ENCODE measurements around the gene ZSCAN30. TPM values are rescaled to one million over a fixed set of nuclear protein-coding genes. Genes with fewer than 3 reads are reported as not detected.

Gene ZSCAN30
- total RNA-seq, 1 experiment from 2014 or later, result 22.0 TPM

DNA sequence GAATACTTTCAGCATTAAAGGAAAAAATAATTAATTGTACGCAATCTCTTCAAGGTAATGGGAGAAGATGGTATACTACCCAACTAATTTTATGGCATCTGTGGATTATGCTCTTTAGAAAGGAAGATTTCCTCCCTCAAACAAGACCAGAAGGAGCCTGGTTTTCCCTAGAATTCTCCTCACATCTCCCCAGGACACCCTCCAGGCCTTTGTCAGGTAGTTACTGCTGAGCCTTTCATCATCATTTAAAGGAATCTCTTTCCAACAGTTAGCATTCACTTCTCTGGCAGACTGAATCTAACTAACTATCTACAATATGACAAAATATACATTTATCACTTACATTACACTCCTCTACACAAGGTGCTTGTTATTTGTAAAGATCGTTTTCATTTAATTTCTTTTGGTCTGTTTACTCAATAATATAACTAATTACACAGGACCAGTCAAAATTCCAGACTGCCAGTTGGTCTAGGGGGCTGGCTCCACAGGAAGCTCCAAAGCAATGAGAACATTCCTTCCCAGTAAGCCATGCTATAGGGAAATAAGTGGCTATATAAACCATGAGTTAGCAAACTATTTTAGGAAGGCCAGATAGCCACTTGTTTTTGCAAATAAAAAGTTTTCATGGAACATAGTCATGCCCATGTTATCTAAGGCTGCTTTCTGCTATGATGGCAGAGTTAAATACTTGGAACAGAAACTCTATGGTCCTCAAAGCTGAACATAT, 35.1 kb upstream of the ZSCAN30 start:
- no peak overlapping the region for H3K4me3 ChIP-seq (ENCODE audit: low read length)
- no peak overlapping the region for H3K27ac ChIP-seq (ENCODE audit: low read length)
- H3K9ac ChIP-seq (ENCODE audit: low read length), result no peak overlapping the region
- H3K4me2 ChIP-seq (ENCODE audit: low read depth, low read length, poor library complexity, severe bottlenecking), result no peak overlapping the region
- H2AFZ ChIP-seq (ENCODE audit: low read length), result no peak overlapping the region
- H4K20me1 ChIP-seq (ENCODE audit: insufficient read depth, low read depth, low read length), result no peaks in the 10 kb centered on the region
- H3K79me2 ChIP-seq (ENCODE audit: low read length), result no peaks in the 10 kb centered on the region
- H3K9me3 ChIP-seq (ENCODE audit: low read length), result no peaks in the 10 kb centered on the region
- DNase-seq, result no peak
- H3K9me2 ChIP-seq (replicated peaks; ENCODE audit: insufficient read depth, low read length), result no peaks in the 10 kb centered on the region
- no peaks in the 10 kb centered on the region for H3K4me1 ChIP-seq (ENCODE audit: low read length)
- no peaks in the 10 kb centered on the region for H3K27me3 ChIP-seq (ENCODE audit: low read length)
- no peaks in the 10 kb centered on the region for H3K36me3 ChIP-seq (ENCODE audit: insufficient read depth, low read length)

DNA sequence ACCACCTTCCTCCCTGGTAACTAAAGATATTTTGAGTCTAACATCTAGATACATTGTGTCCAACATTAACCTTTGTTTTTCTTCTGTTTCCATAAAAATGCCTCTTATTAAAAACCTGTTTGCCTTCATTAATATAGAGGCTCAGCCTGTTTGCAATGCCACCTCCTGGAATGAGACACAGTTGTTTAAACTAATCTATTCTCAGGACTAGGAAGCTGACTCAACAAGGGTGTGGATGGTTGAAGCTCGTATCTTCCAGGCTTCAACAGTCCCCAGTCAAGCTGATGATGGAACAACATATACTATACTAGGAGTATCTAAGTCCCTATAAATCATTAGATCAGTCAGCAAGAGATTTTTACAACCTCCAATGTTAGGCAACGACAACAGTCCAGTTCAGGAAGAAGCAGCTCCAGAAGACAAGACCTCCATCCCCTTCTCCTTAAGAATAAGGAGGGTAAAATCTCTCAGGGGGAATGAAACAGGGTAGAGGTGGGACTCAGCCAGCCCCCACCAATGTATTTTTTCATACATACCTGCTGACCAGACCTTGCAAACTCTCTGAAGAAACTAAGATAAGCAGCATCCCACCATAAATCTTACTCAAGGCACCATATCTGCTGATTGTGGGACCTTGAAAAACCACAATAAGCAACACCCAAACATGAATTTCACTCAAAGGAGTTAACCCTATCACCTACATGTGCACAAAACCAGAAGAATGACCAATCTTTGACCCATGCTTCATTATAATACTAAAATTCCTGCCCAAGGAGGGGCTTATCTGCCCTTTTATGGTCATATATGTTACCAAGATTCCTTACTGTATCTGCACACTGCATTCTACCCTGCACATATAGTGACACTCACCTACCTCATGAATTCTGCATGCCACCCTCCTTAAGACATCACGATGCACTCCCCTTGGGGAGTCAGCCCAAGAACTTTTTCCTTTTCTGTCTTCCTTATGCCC, 32.7 kb upstream of the ZSCAN30 start:
- H3K9ac ChIP-seq (ENCODE audit: low read length), result no peak overlapping the region
- no peaks in the 10 kb centered on the region for H3K9me2 ChIP-seq (replicated peaks; ENCODE audit: insufficient read depth, low read length)
- no peaks in the 10 kb centered on the region for H3K79me2 ChIP-seq (ENCODE audit: low read length)
- H4K20me1 ChIP-seq (ENCODE audit: insufficient read depth, low read depth, low read length), result no peaks in the 10 kb centered on the region
- no peaks in the 10 kb centered on the region for H3K36me3 ChIP-seq (ENCODE audit: insufficient read depth, low read length)
- H2AFZ ChIP-seq (ENCODE audit: low read length), result no peak overlapping the region
- H3K27me3 ChIP-seq (ENCODE audit: low read length), result no peaks in the 10 kb centered on the region
- H3K4me2 ChIP-seq (ENCODE audit: low read depth, low read length, poor library complexity, severe bottlenecking), result no peak overlapping the region
- no peak overlapping the region for H3K27ac ChIP-seq (ENCODE audit: low read length)
- DNase-seq, result no peak
- H3K4me3 ChIP-seq (ENCODE audit: low read length), result no peak overlapping the region
- no peaks in the 10 kb centered on the region for H3K4me1 ChIP-seq (ENCODE audit: low read length)
- no peaks in the 10 kb centered on the region for H3K9me3 ChIP-seq (ENCODE audit: low read length)

DNA sequence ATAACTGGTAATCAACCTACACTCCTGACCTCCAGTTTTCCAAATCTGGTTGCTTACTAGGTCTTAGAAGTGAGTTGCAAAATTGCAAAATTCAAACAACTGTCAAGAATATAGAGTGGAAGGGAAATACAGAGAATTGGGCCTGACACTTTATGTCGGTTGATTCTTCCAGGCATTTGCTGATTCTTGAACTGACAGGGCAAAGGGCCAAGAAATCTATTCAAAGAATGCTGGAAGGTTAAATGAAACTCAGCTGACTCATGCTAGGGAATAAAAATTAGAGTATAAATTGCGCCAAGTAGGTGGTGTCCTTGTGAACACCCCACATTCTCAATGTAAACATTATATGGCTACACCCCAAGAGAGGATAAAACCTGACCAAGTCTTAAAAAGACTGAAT, 21.5 kb upstream of the ZSCAN30 start:
- Histone ChIP-seq H3K27me3 (ENCODE audit: low read length) (no peaks in the 10 kb centered on the region), H2AFZ (ENCODE audit: low read length) (no peak overlapping the region), H3K36me3 (ENCODE audit: insufficient read depth, low read length) (peaks cover 14% of the 10 kb centered on the region), H3K9ac (ENCODE audit: low read length) (no peak overlapping the region), H4K20me1 (ENCODE audit: insufficient read depth, low read depth, low read length) (no peaks in the 10 kb centered on the region), H3K4me3 (ENCODE audit: low read length) (no peak overlapping the region), H3K4me1 (ENCODE audit: low read length) (no peaks in the 10 kb centered on the region), H3K27ac (ENCODE audit: low read length) (no peak overlapping the region), H3K79me2 (ENCODE audit: low read length) (no peaks in the 10 kb centered on the region), H3K4me2 (ENCODE audit: low read depth, low read length, poor library complexity, severe bottlenecking) (no peak overlapping the region), H3K9me2 (replicated peaks; ENCODE audit: insufficient read depth, low read length) (no peaks in the 10 kb centered on the region), H3K9me3 (ENCODE audit: low read length) (peaks cover 29% of the 10 kb centered on the region)
- no peak for DNase-seq

- H3K4me3 ChIP-seq (ENCODE audit: low read length), result no peak overlapping the region
- H3K9me3 ChIP-seq (ENCODE audit: low read length), result peaks cover 60% of the 10 kb centered on the region
- no peaks in the 10 kb centered on the region for H3K9me2 ChIP-seq (replicated peaks; ENCODE audit: insufficient read depth, low read length)
- H2AFZ ChIP-seq (ENCODE audit: low read length), result no peak overlapping the region
- no peak overlapping the region for H3K4me2 ChIP-seq (ENCODE audit: low read depth, low read length, poor library complexity, severe bottlenecking)
- H3K79me2 ChIP-seq (ENCODE audit: low read length), result peaks cover 17% of the 10 kb centered on the region
- H3K27me3 ChIP-seq (ENCODE audit: low read length), result no peaks in the 10 kb centered on the region
- H3K27ac ChIP-seq (ENCODE audit: low read length), result no peak overlapping the region
- peaks cover 60% of the 10 kb centered on the region for H3K36me3 ChIP-seq (ENCODE audit: insufficient read depth, low read length)
- H3K9ac ChIP-seq (ENCODE audit: low read length), result no peak overlapping the region
- no peak for DNase-seq
- no peaks in the 10 kb centered on the region for H4K20me1 ChIP-seq (ENCODE audit: insufficient read depth, low read depth, low read length)
- no peaks in the 10 kb centered on the region for H3K4me1 ChIP-seq (ENCODE audit: low read length)
Observed at GRCh38 chr18:35306588-35307250, 16.7 kb upstream of the ZSCAN30 start.

- no peaks in the 10 kb centered on the region for H3K9me2 ChIP-seq (replicated peaks; ENCODE audit: insufficient read depth, low read length)
- H3K27me3 ChIP-seq (ENCODE audit: low read length), result no peaks in the 10 kb centered on the region
- no peak for DNase-seq
- H3K27ac ChIP-seq (ENCODE audit: low read length), result no peak overlapping the region
- no peaks in the 10 kb centered on the region for H4K20me1 ChIP-seq (ENCODE audit: insufficient read depth, low read depth, low read length)
- H2AFZ ChIP-seq (ENCODE audit: low read length), result no peak overlapping the region
- peaks cover 47% of the 10 kb centered on the region for H3K79me2 ChIP-seq (ENCODE audit: low read length)
- no peak overlapping the region for H3K4me2 ChIP-seq (ENCODE audit: low read depth, low read length, poor library complexity, severe bottlenecking)
- no peak overlapping the region for H3K4me3 ChIP-seq (ENCODE audit: low read length)
- peaks cover 62% of the 10 kb centered on the region for H3K9me3 ChIP-seq (ENCODE audit: low read length)
- H3K4me1 ChIP-seq (ENCODE audit: low read length), result no peaks in the 10 kb centered on the region
- H3K9ac ChIP-seq (ENCODE audit: low read length), result no peak overlapping the region
- peaks cover 90% of the 10 kb centered on the region for H3K36me3 ChIP-seq (ENCODE audit: insufficient read depth, low read length)
Observed at GRCh38 chr18:35303610-35304009, 13.6 kb upstream of the ZSCAN30 start.

DNA sequence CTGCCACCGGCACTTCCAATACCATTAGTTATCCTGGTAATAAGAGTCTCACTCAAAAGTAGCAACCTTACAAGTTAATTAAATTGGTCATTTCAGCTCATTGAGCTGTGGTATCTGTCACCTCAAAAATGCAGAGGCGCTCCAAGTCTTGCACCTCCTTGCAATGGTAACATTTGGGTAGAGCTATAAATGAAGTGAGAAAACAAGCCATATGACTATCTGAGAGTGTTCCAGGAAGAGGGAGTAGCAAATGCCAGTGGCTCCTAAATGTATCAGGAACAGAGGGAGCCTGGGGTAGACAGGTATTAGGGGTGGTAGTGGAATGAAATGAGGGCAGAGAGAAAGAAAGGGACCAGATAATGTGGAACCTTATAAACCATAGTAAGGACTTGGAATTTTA, 6.0 kb upstream of the ZSCAN30 start:
- Histone ChIP-seq H3K27me3 (ENCODE audit: low read length) (no peaks in the 10 kb centered on the region), H3K27ac (ENCODE audit: low read length) (no peak overlapping the region), H3K4me1 (ENCODE audit: low read length) (peaks cover 9% of the 10 kb centered on the region), H3K4me3 (ENCODE audit: low read length) (no peak overlapping the region), H3K9ac (ENCODE audit: low read length) (no peak overlapping the region), H3K9me3 (ENCODE audit: low read length) (peaks cover 26% of the 10 kb centered on the region), H3K79me2 (ENCODE audit: low read length) (peaks cover 94% of the 10 kb centered on the region), H4K20me1 (ENCODE audit: insufficient read depth, low read depth, low read length) (no peaks in the 10 kb centered on the region), H3K36me3 (ENCODE audit: insufficient read depth, low read length) (peaks cover 90% of the 10 kb centered on the region), H2AFZ (ENCODE audit: low read length) (no peak overlapping the region), H3K4me2 (ENCODE audit: low read depth, low read length, poor library complexity, severe bottlenecking) (no peak overlapping the region), H3K9me2 (replicated peaks; ENCODE audit: insufficient read depth, low read length) (no peaks in the 10 kb centered on the region)
- DNase-seq, result no peak

DNA sequence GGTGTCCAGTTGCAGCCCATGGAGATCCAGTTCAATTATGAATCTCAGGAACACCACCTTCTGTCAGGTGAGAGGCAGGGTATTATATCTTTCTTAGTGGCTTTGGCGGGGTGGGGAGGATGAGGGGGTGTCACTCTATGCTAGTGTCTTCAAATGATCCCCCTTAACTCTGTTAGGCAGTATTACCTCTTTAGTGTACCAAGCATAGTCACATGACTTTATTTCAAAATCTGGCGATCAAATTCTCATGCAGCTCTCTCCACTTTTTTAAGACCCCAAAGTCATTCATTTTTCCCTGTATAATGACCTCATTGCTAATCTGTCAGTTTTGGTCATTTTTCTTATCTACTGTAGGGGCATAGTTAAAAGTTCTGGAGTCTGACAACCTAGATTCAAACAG, 1.1 kb upstream of the ZSCAN30 start:
- no peaks in the 10 kb centered on the region for H3K9me2 ChIP-seq (replicated peaks; ENCODE audit: insufficient read depth, low read length)
- H3K79me2 ChIP-seq (ENCODE audit: low read length), result peaks cover 95% of the 10 kb centered on the region
- H3K9me3 ChIP-seq (ENCODE audit: low read length), result peaks cover 20% of the 10 kb centered on the region
- H2AFZ ChIP-seq (ENCODE audit: low read length), result no peak overlapping the region
- H3K4me2 ChIP-seq (ENCODE audit: low read depth, low read length, poor library complexity, severe bottlenecking), result peak overlapping the region; percentile 88
- H3K27ac ChIP-seq (ENCODE audit: low read length), result peak overlapping the region; percentile 79; the same call in 1 of the 2 replicates
- peak overlapping the region; percentile 99 for H3K4me3 ChIP-seq (ENCODE audit: low read length)
- H3K9ac ChIP-seq (ENCODE audit: low read length), result peak overlapping the region; percentile 98
- H3K4me1 ChIP-seq (ENCODE audit: low read length), result peaks cover 19% of the 10 kb centered on the region
- no peaks in the 10 kb centered on the region for H4K20me1 ChIP-seq (ENCODE audit: insufficient read depth, low read depth, low read length)
- H3K36me3 ChIP-seq (ENCODE audit: insufficient read depth, low read length), result peaks cover 55% of the 10 kb centered on the region
- DNase-seq, result no peak
- H3K27me3 ChIP-seq (ENCODE audit: low read length), result no peaks in the 10 kb centered on the region

DNA sequence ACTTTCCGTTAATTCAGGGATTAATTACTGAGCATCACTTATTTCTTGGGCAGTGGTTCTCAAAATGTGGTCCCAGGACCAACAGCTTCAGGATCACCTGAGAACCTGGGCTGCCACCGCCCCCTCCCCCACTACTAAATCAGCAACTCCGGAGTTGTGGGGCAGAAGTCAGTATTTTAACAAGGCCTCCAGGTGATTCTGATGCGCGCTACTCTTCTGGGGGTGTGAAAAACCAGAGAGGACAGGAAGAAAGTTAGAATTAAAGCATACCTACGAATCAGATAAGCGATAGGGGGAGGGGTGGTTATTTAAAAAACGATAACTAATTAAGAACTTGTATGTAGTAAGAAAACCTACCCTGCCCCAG, 319 bp downstream of the ZSCAN30 start:
- Histone ChIP-seq H3K4me1 (ENCODE audit: low read length) (peaks cover 19% of the 10 kb centered on the region), H3K79me2 (ENCODE audit: low read length) (peaks cover 96% of the 10 kb centered on the region), H2AFZ (ENCODE audit: low read length) (peak overlapping the region; percentile 64), H3K27ac (ENCODE audit: low read length) (peak overlapping the region; percentile 79), H3K4me2 (ENCODE audit: low read depth, low read length, poor library complexity, severe bottlenecking) (peak overlapping the region; percentile 88), H3K36me3 (ENCODE audit: insufficient read depth, low read length) (peaks cover 45% of the 10 kb centered on the region), H3K9ac (ENCODE audit: low read length) (peak overlapping the region; percentile 98), H3K27me3 (ENCODE audit: low read length) (no peaks in the 10 kb centered on the region), H4K20me1 (ENCODE audit: insufficient read depth, low read depth, low read length) (no peaks in the 10 kb centered on the region), H3K9me2 (replicated peaks; ENCODE audit: insufficient read depth, low read length) (no peaks in the 10 kb centered on the region), H3K4me3 (ENCODE audit: low read length) (peak overlapping the region; percentile 99), H3K9me3 (ENCODE audit: low read length) (peaks cover 28% of the 10 kb centered on the region)
- DNase-seq, result peak; percentile 79

Data from Karpas-422 (cell line).